ENCODE results near the gene TRIM59.

Gene TRIM59

DNA sequence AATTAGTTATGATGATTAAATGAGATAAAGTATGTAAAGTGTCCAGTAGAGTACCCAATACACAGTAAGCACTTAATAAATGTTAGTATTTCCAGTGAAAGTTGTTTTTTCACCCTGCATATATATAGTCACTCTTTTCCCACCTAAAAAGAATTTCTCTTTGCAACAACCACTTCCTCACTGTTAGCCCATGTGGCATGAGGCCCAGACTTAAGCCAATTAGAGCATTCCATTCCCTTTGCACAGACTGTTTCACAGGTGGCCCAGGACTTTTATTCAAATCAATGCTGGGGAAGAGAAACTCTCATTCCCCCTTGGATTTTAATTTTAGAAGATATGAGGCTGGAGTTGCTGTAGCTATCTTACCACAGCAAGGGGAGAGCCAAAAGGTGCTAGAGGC is 54.3 kb downstream of the TRIM59 start:
- no peaks in the 10 kb centered on the region for H3K9me3 Mint-ChIP-seq
- no peak overlapping the region for H3K4me3 Mint-ChIP-seq
- H3K27ac Mint-ChIP-seq = no peak overlapping the region
- H3K36me3 Mint-ChIP-seq (ENCODE audit: low read depth) = no peaks in the 10 kb centered on the region
- TF ChIP-seq, protein P1, sequence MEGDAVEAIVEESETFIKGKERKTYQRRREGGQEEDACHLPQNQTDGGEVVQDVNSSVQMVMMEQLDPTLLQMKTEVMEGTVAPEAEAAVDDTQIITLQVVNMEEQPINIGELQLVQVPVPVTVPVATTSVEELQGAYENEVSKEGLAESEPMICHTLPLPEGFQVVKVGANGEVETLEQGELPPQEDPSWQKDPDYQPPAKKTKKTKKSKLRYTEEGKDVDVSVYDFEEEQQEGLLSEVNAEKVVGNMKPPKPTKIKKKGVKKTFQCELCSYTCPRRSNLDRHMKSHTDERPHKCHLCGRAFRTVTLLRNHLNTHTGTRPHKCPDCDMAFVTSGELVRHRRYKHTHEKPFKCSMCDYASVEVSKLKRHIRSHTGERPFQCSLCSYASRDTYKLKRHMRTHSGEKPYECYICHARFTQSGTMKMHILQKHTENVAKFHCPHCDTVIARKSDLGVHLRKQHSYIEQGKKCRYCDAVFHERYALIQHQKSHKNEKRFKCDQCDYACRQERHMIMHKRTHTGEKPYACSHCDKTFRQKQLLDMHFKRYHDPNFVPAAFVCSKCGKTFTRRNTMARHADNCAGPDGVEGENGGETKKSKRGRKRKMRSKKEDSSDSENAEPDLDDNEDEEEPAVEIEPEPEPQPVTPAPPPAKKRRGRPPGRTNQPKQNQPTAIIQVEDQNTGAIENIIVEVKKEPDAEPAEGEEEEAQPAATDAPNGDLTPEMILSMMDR (IDR thresholded peaks at IDR 0.05; ENCODE audit: unreplicated experiment in 3 of 3) = no peak
- H3K4me1 Mint-ChIP-seq = peaks cover 11% of the 10 kb centered on the region
- H3K27me3 Mint-ChIP-seq (ENCODE audit: low read depth) = no peaks in the 10 kb centered on the region

DNA sequence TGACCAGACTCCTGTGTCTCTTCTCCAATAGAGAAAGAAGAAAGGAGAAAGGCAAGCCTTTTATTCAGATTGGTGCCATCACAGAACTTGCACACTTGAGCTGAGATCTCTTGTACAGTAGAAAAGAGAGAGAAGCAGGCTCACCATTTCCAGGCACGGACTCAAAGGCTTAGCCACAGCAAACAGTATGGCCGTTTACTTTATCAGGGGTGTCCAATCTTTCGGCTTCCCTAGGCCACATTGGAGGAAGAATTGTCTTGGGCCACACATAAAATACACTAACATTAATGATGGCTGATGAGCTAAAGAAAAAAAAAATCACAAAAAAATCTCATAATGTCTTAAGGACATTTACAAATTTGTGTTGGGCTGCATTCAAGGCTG is 55.6 kb downstream of the TRIM59 start:
- H3K9me3 Mint-ChIP-seq = no peaks in the 10 kb centered on the region
- no peak overlapping the region for H3K4me3 Mint-ChIP-seq
- no peaks in the 10 kb centered on the region for H3K27me3 Mint-ChIP-seq (ENCODE audit: low read depth)
- TF ChIP-seq, protein P1 (IDR thresholded peaks at IDR 0.05; ENCODE audit: unreplicated experiment in 3 of 3) = no peak
- no peaks in the 10 kb centered on the region for H3K36me3 Mint-ChIP-seq (ENCODE audit: low read depth)
- H3K4me1 Mint-ChIP-seq = peaks cover 9% of the 10 kb centered on the region
- no peak overlapping the region for H3K27ac Mint-ChIP-seq

DNA sequence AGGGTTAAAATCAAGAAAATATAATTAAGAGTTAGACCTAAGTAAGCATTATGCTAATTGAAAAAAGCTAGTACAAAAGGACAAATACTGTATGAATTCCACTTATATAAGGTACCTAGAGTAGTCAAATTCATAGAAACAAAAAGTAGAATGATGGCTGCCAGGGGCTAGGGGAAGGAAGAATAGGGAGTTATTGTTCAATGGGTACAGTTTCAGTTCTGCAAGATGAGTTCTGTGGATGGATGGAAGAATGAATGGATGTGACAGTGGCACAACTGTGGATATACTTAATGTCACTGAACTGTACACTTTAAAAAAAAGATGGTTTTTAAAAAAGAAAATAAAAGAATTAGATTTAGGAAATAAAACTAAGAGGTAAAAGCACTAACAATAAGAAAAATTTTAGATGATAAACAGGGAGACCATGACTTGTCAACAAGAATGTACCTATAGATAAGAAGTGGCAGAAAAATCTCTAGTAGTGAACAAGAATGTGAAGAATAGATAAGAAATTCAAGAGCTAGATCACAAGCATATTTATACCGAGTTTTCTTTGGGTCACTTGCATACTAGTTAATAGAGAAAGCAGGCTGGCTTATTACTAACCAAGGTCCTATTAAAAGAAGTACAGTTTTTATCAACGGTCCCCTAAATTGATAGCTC is 56.1 kb downstream of the TRIM59 start:
- H3K36me3 Mint-ChIP-seq (ENCODE audit: low read depth) = no peaks in the 10 kb centered on the region
- H3K9me3 Mint-ChIP-seq = no peaks in the 10 kb centered on the region
- no peak overlapping the region for H3K27ac Mint-ChIP-seq
- TF ChIP-seq, protein P1 (IDR thresholded peaks at IDR 0.05; ENCODE audit: unreplicated experiment in 3 of 3) = no peak
- H3K4me3 Mint-ChIP-seq = no peak overlapping the region
- H3K27me3 Mint-ChIP-seq (ENCODE audit: low read depth) = no peaks in the 10 kb centered on the region
- H3K4me1 Mint-ChIP-seq = peaks cover 5% of the 10 kb centered on the region

DNA sequence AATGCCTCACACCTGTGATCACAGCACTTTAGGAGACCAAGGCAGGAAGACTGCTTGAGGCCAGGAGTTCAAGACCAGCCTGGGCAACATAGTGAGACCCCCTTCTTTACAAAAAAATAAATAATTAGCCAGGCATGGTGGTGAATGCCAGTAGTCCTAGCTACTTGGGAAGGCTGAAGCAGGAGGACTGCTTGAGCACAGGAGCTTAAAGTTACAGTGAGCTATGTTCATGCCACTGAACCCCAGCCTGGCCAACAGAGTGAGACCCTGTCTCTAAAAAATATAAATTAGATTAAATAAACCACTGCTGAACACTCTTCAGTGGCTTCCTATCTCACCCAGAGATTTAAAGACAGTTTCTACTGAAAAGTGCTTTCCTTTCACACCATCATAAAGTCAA is 56.8 kb downstream of the TRIM59 start:
- Mint-ChIP-seq H3K9me3 (no peaks in the 10 kb centered on the region), H3K4me3 (no peak overlapping the region), H3K4me1 (no peaks in the 10 kb centered on the region), H3K27me3 (ENCODE audit: low read depth) (no peaks in the 10 kb centered on the region), H3K36me3 (ENCODE audit: low read depth) (peaks cover 5% of the 10 kb centered on the region), H3K27ac (no peak overlapping the region)
- TF ChIP-seq, protein P1 (IDR thresholded peaks at IDR 0.05; ENCODE audit: unreplicated experiment in 3 of 3) = no peak

DNA sequence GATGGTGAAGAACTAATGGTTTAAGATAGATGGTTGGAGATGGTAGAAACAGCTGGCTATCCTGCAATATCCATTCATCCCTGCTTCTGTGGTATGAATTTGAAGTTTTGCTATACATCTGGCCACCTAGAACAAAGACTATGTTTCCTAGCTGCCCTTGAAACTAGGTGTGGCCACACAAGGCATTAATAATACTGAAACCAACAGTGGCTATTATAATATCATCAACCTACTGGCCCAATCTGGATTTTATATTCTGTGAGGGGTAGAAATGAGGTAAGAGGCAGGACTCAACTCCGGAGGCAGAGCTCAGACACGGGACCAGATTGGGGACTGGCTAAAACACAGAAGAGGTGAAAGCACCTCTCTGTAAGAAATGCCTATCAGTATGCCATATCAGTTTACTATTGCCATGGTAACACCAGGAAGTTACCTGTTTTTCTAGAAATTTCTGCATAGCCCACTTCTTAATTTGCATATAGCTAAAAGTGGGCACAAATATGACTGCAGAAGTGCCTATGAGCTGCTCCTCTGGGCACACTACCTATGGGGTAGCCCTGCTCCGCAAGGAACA is 58.9 kb downstream of the TRIM59 start:
- no peak overlapping the region for H3K27ac Mint-ChIP-seq

More for the DNA sequence above, 58.9 kb downstream of the TRIM59 start:
- Mint-ChIP-seq H3K27me3 (ENCODE audit: low read depth) (no peaks in the 10 kb centered on the region), H3K4me3 (no peak overlapping the region), H3K36me3 (ENCODE audit: low read depth) (peaks cover 7% of the 10 kb centered on the region), H3K9me3 (no peaks in the 10 kb centered on the region), H3K4me1 (no peaks in the 10 kb centered on the region)
- TF ChIP-seq, protein P1 (IDR thresholded peaks at IDR 0.05; ENCODE audit: unreplicated experiment in 3 of 3) = no peak

All from nephron (organoid).